Stimulated activated CD8-positive, alpha-beta memory T cell treated with anti-CD3 and anti-CD28 coated beads, Interleukin-12 subunit alpha, Interleukin-12 subunit beta, amount 100 ng/mL, for 1 hour (primary cell): ENCODE data around the gene WDR86.

ENCODE experiments used
- DNase-seq: peaks from one replicate; pipeline ENCODE4 v3.0.0-alpha.2; 2020; ENCODE audit warnings: low read depth

WDR86 gene

DNA sequence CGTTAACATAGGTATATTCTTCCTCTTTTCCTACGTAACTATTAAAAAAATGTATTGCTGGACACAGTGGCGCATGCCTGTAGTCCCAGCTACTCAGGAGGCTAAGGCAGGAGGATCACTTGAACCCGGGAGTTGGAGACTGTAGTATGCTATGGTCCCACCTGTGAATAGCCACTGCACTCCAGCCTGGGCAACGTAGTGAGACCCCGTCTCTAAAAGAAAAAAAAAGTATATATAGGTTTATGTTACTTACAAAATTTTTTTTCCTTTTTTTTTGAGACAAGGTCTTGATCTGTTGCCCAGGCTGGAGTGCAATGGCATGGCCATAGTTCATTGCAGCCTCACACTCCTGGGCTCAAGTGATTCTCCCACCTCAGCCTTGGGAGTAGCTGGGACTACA, 62.6 kb downstream of the WDR86 start:
- no peak for DNase-seq

DNA sequence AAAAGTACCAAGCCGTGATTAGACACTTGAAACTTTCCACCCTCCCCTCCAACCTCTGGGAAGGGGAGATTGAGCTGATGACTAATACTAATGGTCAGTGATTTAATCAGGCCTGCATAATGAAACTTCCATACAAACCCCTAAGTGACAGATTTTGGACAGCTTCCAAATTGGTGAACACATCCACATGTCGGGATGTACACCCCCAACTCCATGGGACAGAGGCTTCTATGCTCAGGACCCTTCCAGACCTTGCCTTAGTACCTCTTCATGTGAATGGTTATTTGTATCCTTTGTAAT, 63.4 kb downstream of the WDR86 start:
- no peak for DNase-seq

- DNase-seq, result no peak
Measured at GRCh38 chr7:151345576-151346469, 64.0 kb downstream of the WDR86 start.

GRCh38 chr7:151343516-151343915, 66.3 kb downstream of the WDR86 start:
- no peak for DNase-seq

GRCh38 chr7:151342811-151343210, 67.0 kb downstream of the WDR86 start:
- no peak for DNase-seq

DNA sequence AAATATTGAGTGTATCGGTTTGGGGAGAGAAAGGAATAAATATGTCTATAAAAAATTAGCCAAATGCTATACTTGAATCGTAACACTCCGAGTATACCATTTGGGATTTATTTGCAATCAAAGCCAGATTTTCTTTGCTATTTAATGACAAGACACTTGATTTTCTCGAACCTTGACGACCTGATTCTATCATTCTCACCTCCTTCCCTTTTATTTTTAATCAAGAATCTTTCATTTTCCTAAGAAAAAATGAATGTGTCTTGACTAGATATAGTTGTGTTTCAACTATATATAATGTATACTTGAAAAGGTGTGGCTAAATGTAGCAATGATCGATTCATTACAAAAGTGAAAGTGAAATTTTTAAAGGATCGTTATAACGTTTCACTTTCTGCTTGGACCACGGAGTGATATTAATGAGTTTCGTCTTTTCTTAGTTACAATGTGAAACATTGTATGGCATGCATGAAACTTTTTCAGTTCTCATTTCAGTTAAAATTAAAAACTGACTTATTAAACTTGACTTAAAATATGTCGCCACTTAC, 67.7 kb downstream of the WDR86 start:
- no peak for DNase-seq

GRCh38 chr7:151341357-151342101, 68.3 kb downstream of the WDR86 start, which contains the start of gene NUB1:
NUB1 (plus strand) TSS chr7:151341812; CDS start chr7:151345350, 3,538 bp downstream.
- peak; percentile 85 for DNase-seq

DNA sequence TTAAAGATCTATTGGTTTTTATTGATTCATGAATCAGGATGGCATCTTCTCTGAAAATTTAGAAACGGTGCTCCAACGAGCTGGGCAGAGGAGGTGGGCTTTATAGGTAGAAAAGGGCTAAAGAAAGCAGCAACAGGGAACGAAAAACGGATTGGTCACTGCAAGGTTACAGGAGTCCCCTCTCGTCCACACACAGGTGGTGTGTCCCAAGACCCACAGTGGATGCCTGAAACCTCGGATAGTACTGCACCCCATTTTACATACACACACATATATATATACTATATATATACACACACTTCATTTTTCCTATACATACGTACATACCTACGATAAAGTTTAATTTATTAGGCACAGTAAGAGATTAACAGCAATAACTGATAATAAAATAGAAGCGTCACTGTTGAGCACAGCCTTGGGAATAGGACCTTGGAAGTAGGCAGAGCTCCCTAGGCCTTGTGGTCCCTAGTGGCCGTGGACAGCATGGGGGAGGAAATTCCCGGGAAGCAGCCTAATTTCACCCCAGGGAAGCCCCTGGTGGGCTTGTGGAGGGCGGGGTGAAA, 69.0 kb downstream of the WDR86 start:
- no peak for DNase-seq

GRCh38 chr7:151339651-151340382, 70.0 kb downstream of the WDR86 start:
- DNase-seq, result no peak

DNA sequence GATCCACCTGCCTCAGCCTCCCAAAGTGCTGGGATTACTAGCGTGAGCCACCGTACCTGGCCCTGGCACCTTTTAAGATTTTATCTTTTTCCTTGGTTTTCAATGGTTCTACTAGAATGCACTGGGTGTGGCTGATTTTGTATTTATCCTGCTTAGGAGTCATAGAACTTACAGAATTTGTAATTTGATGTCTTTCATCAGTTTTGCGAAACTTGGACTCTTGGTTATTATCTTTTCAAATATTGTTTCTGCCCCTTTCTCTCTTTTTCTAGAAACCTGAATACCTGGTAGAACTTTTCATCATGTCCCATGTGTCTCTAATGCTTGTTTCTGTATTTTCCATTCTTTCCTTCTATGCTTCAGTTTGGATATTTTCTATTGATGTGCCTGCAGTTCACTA, 71.0 kb downstream of the WDR86 start:
- DNase-seq, result no peak

DNA sequence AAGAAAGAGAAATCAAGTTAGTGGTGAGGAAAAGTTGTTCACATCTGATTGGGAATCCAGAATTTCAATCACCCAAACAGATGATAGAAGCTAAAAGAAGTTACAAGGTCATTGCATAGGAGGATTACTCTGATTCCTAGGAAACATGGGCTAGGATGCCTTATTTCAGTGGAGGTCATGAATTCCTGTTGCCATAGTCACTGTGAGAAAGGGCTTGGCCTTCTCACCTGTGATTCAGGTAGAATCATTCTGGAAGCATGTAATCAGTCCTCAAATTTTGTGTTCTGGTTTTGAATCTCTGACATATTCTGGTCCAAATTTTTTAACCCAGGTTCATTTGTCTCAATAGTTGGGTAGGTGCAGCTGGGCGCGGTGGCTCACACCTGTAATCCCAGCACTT, 72.5 kb downstream of the WDR86 start:
- DNase-seq, result no peak

- DNase-seq, result no peak
Measured at GRCh38 chr7:151336027-151336708, 73.7 kb downstream of the WDR86 start.

GRCh38 chr7:151334628-151335027, 75.2 kb downstream of the WDR86 start:
- DNase-seq, result no peak
